HEK293 (cell line): ENCODE results near the gene SNX15.
A peak's percentile ranks its signal among the peaks of the same experiment; 100 is the strongest.

Experiments used
- CTCF ChIA-PET: fragments of 350-600 bp; formaldehyde crosslinking; extraction: SDS; loops from one replicate; lab custom pipeline; 2021; ENCODE audit warnings: antibody characterized with exemption; lab: Yijun Ruan, JAX
- POLR2A ChIA-PET: fragments of 300-600 bp; formaldehyde crosslinking; extraction: SDS; loops from one replicate; lab custom pipeline; 2020; ENCODE audit warnings: antibody characterized with exemption, inconsistent platforms; lab: Yijun Ruan, JAX
- H3K27ac ChIP-seq: fragments of 200-500 bp; sonication (Bioruptor generic); 2 replicates; pipeline ENCODE4 v1.5.1; 2014; ENCODE audit warnings: low read depth, low read length, control low read depth, inconsistent platforms; ENCODE audit errors: extremely low read depth
- H3K36me3 ChIP-seq, 2 experiments: fragments of 200-500 bp in 1 of 2; sonication (Bioruptor generic) in 1 of 2; 1 replicate in 1 of 2; 2 replicates in 1 of 2; pipeline ENCODE4 v1.5.1; 2014 to 2017; ENCODE audit warnings: inconsistent platforms in 2 of 2, low read length in 2 of 2; ENCODE audit not compliant: control insufficient read depth in 2 of 2, insufficient read depth in 1 of 2
- H3K4me1 ChIP-seq: fragments of 200-500 bp; sonication (Bioruptor generic); 2 replicates; pipeline ENCODE4 v1.5.1; 2014; ENCODE audit warnings: mild to moderate bottlenecking, low read length, inconsistent platforms; ENCODE audit not compliant: control insufficient read depth, insufficient read depth
- H3K4me3 ChIP-seq: 2 replicates; pipeline ENCODE4 v1.5.1; 2011; ENCODE audit warnings: low read depth, mild to moderate bottlenecking, control low read depth, low read length, moderate library complexity
- H3K9me3 ChIP-seq: fragments of 200-500 bp; sonication (Bioruptor generic); 2 replicates; pipeline ENCODE4 v1.5.1; 2014; ENCODE audit warnings: low read depth, low read length, inconsistent platforms; ENCODE audit not compliant: control insufficient read depth, insufficient read depth
- GLIS1 ChIP-seq: fragments of 450-650 bp; formaldehyde crosslinking; IDR thresholded peaks from 2 replicates; pipeline ENCODE4 v1.5.1; 2016; ENCODE audit warnings: missing biosample characterization, missing genetic modification characterization
- GLIS2 ChIP-seq: fragments of 450-650 bp; formaldehyde crosslinking; IDR thresholded peaks from 2 replicates; pipeline ENCODE4 v1.5.1; 2016; ENCODE audit warnings: missing biosample characterization, missing genetic modification characterization
- IKZF3 ChIP-seq: fragments of 450-650 bp; IDR thresholded peaks from 2 replicates; pipeline ENCODE4 v1.5.0; 2018; ENCODE audit warnings: missing biosample characterization, mild to moderate bottlenecking, missing genetic modification characterization, moderate library complexity
- MZF1 ChIP-seq: fragments of 450-650 bp; formaldehyde crosslinking; IDR thresholded peaks from 2 replicates; pipeline ENCODE4 v1.5.1; 2017; ENCODE audit warnings: missing biosample characterization, missing genetic modification characterization, borderline replicate concordance
- OVOL3 ChIP-seq: fragments of 450-650 bp; formaldehyde crosslinking; IDR thresholded peaks from 2 replicates; pipeline ENCODE4 v1.5.1; 2016; ENCODE audit warnings: missing biosample characterization, missing genetic modification characterization
- SP2 ChIP-seq: fragments of 450-650 bp; formaldehyde crosslinking; IDR thresholded peaks from 2 replicates; pipeline ENCODE4 v1.5.1; 2016; ENCODE audit warnings: missing biosample characterization, missing genetic modification characterization
- ZBTB17 ChIP-seq: fragments of 450-650 bp; formaldehyde crosslinking; IDR thresholded peaks from 2 replicates; pipeline ENCODE4 v1.5.1; 2016; ENCODE audit warnings: missing biosample characterization, missing genetic modification characterization
- ZFHX2 ChIP-seq: fragments of 450-650 bp; formaldehyde crosslinking; conservative IDR thresholded peaks from 2 replicates; pipeline ENCODE4 v1.5.1; 2016; ENCODE audit warnings: missing biosample characterization, missing genetic modification characterization
- ZFP69B ChIP-seq: fragments of 450-650 bp; formaldehyde crosslinking; IDR thresholded peaks from 2 replicates; pipeline ENCODE4 v1.5.1; 2016; ENCODE audit warnings: missing biosample characterization, missing genetic modification characterization
- ZNF239 ChIP-seq: fragments of 450-650 bp; formaldehyde crosslinking; IDR thresholded peaks from 2 replicates; pipeline ENCODE4 v1.5.1; 2016; ENCODE audit warnings: missing biosample characterization, missing genetic modification characterization
- ZNF292 ChIP-seq: fragments of 450-650 bp; formaldehyde crosslinking; IDR thresholded peaks from 2 replicates; pipeline ENCODE4 v1.5.1; 2016; ENCODE audit warnings: low read depth, missing biosample characterization, missing genetic modification characterization, borderline replicate concordance
- ZNF341 ChIP-seq: fragments of 450-650 bp; formaldehyde crosslinking; IDR thresholded peaks from 2 replicates; pipeline ENCODE4; 2016; ENCODE audit warnings: low read depth, missing biosample characterization, missing genetic modification characterization
- ZNF394 ChIP-seq: fragments of 450-650 bp; formaldehyde crosslinking; IDR thresholded peaks from 2 replicates; pipeline ENCODE4 v1.5.1; 2016; ENCODE audit warnings: missing biosample characterization, missing genetic modification characterization, mild to moderate bottlenecking, moderate library complexity, borderline replicate concordance
- ZNF398 ChIP-seq: fragments of 450-650 bp; formaldehyde crosslinking; IDR thresholded peaks from 2 replicates; pipeline ENCODE4 v1.5.1; 2017; ENCODE audit warnings: missing biosample characterization, missing genetic modification characterization
- ZNF423 ChIP-seq: fragments of 450-650 bp; formaldehyde crosslinking; IDR thresholded peaks from 2 replicates; pipeline ENCODE4 v1.5.1; 2016; ENCODE audit warnings: missing biosample characterization, missing genetic modification characterization
- ZNF521 ChIP-seq: fragments of 450-650 bp; formaldehyde crosslinking; IDR thresholded peaks from 2 replicates; pipeline ENCODE4 v1.5.1; 2017; ENCODE audit warnings: missing biosample characterization, mild to moderate bottlenecking, missing genetic modification characterization
- ZNF629 ChIP-seq: fragments of 450-650 bp; formaldehyde crosslinking; IDR thresholded peaks from 2 replicates; pipeline ENCODE4 v1.5.1; 2017; ENCODE audit warnings: missing biosample characterization, missing genetic modification characterization
- ZNF843 ChIP-seq: fragments of 450-650 bp; formaldehyde crosslinking; IDR thresholded peaks from 2 replicates; pipeline ENCODE4 v1.5.1; 2016; ENCODE audit warnings: missing biosample characterization, missing genetic modification characterization
- TF ChIP-seq, protein P1 (sequence below): fragments of 450-650 bp; formaldehyde crosslinking; IDR thresholded peaks from 2 replicates; pipeline ENCODE4 v1.5.1; 2016; ENCODE audit warnings: missing biosample characterization, missing genetic modification characterization
- TF ChIP-seq, protein P2 (sequence below): fragments of 450-650 bp; formaldehyde crosslinking; IDR thresholded peaks from 2 replicates; pipeline ENCODE4 v1.5.1; 2016; ENCODE audit warnings: missing biosample characterization, missing genetic modification characterization
- TF ChIP-seq, protein P3 (sequence below): fragments of 450-650 bp; formaldehyde crosslinking; IDR thresholded peaks from 2 replicates; pipeline ENCODE4 v1.5.1; 2016; ENCODE audit warnings: missing biosample characterization, missing genetic modification characterization

SNX15 gene

DNA sequence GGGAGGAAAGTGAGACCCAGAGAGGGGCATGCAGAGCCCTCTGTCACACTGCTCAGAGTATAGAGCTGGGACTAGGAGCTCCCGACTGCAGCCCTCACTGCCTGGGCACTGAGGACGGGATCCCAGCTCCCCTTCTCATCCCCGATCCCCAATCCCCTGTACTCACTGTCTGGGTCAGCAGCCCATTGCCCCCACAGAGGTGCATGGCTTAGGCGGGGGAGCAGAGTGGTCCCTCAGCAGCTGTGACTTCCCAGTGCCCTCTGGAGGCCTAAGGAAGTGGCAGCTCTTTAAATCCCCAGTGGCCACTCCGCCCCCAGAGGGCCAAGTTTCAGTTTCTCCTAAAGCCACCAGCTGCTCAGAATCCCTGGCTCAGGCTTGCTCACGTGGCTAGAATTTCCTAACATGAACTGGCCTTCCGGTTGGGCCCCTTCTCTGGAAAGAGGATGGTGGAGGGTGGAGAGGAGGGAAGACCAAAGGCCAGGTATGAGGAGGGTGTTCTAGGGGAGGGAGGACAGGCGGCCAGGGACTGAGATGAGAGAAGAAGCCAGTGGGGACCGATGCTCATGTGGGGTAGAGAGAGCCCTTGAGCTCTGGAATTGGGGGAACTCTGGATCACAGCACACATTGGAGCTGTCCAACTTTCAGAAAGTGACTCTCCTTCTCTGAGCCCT lies 30.4 kb upstream of the SNX15 start, which contains the start of gene BATF2:
TSS of gene BATF2 (minus strand) at position 262 of the 671 bp plus-strand sequence. CDS start at position 205, 57 bp downstream.
- H3K9me3 ChIP-seq, result no peaks in the 10 kb centered on the region
- ChIA-PET CTCF (interaction anchor here (0.5 to 3.7 kb wide), 17 partner anchors 16 to 194 kb away, joined by 3 to 15 read pairs (median 4); partner anchors contain the start of genes ARL2, CDC42BPG and MAP4K2), POLR2A (interaction anchor here (0.6 to 1.7 kb wide), 5 partner anchors 10 to 1483 kb away, joined by 3 to 4 read pairs (median 3); partner anchors contain the start of genes PPP2R5B and ZNHIT2)
- no peaks in the 10 kb centered on the region for H3K36me3 ChIP-seq
- no peak for TF ChIP-seq ZNF521 (tag by site-specific recombination)
- peak; percentile 87 for TF ChIP-seq ZNF341 (tag by site-specific recombination)
- no peak for TF ChIP-seq ZNF843 (tag by site-specific recombination)
- no peak for TF ChIP-seq ZFP69B (tag by site-specific recombination)
- no peak for TF ChIP-seq ZNF239 (tag by site-specific recombination)
- peak; percentile 32 for TF ChIP-seq SP2
- 0 out of 2 replicates have a peak, but pooled peaks have one; percentile 26 for TF ChIP-seq ZNF423 (tag by site-specific recombination)
- TF ChIP-seq, protein P1, sequence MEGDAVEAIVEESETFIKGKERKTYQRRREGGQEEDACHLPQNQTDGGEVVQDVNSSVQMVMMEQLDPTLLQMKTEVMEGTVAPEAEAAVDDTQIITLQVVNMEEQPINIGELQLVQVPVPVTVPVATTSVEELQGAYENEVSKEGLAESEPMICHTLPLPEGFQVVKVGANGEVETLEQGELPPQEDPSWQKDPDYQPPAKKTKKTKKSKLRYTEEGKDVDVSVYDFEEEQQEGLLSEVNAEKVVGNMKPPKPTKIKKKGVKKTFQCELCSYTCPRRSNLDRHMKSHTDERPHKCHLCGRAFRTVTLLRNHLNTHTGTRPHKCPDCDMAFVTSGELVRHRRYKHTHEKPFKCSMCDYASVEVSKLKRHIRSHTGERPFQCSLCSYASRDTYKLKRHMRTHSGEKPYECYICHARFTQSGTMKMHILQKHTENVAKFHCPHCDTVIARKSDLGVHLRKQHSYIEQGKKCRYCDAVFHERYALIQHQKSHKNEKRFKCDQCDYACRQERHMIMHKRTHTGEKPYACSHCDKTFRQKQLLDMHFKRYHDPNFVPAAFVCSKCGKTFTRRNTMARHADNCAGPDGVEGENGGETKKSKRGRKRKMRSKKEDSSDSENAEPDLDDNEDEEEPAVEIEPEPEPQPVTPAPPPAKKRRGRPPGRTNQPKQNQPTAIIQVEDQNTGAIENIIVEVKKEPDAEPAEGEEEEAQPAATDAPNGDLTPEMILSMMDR (tag by site-specific recombination), result peak; percentile 89
- TF ChIP-seq ZNF629 (tag by site-specific recombination), result no peak
- peak; percentile 29; the same call in 1 of the 2 replicates for TF ChIP-seq IKZF3
- peak; percentile 46; the same call in 1 of the 2 replicates for TF ChIP-seq ZNF398 (tag by site-specific recombination)
- peak; percentile 55 for TF ChIP-seq GLIS1 (tag by site-specific recombination)
- TF ChIP-seq, protein P2, sequence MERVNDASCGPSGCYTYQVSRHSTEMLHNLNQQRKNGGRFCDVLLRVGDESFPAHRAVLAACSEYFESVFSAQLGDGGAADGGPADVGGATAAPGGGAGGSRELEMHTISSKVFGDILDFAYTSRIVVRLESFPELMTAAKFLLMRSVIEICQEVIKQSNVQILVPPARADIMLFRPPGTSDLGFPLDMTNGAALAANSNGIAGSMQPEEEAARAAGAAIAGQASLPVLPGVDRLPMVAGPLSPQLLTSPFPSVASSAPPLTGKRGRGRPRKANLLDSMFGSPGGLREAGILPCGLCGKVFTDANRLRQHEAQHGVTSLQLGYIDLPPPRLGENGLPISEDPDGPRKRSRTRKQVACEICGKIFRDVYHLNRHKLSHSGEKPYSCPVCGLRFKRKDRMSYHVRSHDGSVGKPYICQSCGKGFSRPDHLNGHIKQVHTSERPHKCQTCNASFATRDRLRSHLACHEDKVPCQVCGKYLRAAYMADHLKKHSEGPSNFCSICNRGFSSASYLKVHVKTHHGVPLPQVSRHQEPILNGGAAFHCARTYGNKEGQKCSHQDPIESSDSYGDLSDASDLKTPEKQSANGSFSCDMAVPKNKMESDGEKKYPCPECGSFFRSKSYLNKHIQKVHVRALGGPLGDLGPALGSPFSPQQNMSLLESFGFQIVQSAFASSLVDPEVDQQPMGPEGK (tag by site-specific recombination), result peak; percentile 52; the same call in 1 of the 2 replicates
- TF ChIP-seq OVOL3 (tag by site-specific recombination), result no peak
- TF ChIP-seq ZBTB17, result peak; percentile 30; the same call in 1 of the 2 replicates
- TF ChIP-seq GLIS2 (tag by site-specific recombination), result peak; percentile 54
- 0 out of 2 replicates have a peak, but pooled peaks have one; percentile 12 for TF ChIP-seq ZFHX2 (tag by site-specific recombination)
- TF ChIP-seq ZNF292 (tag by site-specific recombination), result no peak
- TF ChIP-seq MZF1 (tag by site-specific recombination), result peak; percentile 94
- TF ChIP-seq ZNF394 (tag by site-specific recombination), result peak; percentile 88
- TF ChIP-seq, protein P3, sequence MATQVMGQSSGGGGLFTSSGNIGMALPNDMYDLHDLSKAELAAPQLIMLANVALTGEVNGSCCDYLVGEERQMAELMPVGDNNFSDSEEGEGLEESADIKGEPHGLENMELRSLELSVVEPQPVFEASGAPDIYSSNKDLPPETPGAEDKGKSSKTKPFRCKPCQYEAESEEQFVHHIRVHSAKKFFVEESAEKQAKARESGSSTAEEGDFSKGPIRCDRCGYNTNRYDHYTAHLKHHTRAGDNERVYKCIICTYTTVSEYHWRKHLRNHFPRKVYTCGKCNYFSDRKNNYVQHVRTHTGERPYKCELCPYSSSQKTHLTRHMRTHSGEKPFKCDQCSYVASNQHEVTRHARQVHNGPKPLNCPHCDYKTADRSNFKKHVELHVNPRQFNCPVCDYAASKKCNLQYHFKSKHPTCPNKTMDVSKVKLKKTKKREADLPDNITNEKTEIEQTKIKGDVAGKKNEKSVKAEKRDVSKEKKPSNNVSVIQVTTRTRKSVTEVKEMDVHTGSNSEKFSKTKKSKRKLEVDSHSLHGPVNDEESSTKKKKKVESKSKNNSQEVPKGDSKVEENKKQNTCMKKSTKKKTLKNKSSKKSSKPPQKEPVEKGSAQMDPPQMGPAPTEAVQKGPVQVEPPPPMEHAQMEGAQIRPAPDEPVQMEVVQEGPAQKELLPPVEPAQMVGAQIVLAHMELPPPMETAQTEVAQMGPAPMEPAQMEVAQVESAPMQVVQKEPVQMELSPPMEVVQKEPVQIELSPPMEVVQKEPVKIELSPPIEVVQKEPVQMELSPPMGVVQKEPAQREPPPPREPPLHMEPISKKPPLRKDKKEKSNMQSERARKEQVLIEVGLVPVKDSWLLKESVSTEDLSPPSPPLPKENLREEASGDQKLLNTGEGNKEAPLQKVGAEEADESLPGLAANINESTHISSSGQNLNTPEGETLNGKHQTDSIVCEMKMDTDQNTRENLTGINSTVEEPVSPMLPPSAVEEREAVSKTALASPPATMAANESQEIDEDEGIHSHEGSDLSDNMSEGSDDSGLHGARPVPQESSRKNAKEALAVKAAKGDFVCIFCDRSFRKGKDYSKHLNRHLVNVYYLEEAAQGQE (tag by site-specific recombination), result peak; percentile 88
- H3K27ac ChIP-seq, result no peak within 1 kb of the TSS
- H3K4me3 ChIP-seq, result no peak within 1 kb of the TSS
- no peaks in the 10 kb centered on the region for H3K4me1 ChIP-seq
